HG03457 (cell line): ENCODE measurements around the gene RASA3.
"Not testable (repeated sequence)": the region's sequence is repeated elsewhere in the genome, so short reads cannot be mapped to it uniquely, and the experiment has no call there.

Experiments
- ATAC-seq: cut with Tn5 transposase; IDR thresholded peaks from one replicate; pipeline ENCODE4 v1.9.1; 2021; ENCODE audit warnings: moderate number of reproducible peaks; ENCODE audit not compliant: unreplicated experiment

RASA3 gene

DNA sequence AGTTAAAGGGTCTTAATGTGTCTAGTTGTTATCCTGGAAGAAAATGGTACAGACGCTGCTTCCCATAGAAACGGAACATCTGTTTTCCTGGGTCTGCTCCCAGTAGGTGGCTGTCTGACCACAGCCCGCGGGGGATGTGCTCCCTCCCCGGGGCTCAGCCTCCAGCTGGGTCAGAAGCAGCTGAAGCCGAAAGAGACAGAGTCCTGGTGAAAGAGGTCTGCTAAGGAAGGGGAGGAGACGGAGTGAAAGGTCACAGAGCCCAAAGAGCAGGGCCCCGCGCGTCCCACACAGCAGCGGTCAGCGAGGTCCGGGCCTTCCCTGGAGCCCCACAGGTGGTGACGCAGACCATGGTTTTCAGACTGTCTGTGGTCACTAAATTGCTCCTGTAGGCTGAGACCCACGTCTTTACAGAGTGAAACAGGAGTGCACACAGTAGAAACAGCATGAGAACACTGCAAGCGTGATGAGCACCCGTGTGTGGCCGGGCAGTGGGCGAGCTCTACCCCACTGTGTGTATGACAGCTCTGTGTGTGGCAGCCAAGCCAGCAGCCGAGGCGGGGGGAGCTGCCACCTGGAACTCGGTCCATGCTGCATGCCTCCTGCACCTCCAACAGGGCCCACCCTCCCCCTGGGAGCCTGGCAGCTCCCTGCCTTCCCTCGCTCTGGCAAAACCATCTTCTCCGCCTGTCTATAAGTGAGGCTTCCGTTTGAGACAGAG, 106.5 kb downstream of the RASA3 start:
- no peak for ATAC-seq

GRCh38 chr13:114025405-114025713, 107.1 kb downstream of the RASA3 start:
- ATAC-seq = no peak

GRCh38 chr13:114024603-114025404, 107.6 kb downstream of the RASA3 start:
- ATAC-seq = no peak

DNA sequence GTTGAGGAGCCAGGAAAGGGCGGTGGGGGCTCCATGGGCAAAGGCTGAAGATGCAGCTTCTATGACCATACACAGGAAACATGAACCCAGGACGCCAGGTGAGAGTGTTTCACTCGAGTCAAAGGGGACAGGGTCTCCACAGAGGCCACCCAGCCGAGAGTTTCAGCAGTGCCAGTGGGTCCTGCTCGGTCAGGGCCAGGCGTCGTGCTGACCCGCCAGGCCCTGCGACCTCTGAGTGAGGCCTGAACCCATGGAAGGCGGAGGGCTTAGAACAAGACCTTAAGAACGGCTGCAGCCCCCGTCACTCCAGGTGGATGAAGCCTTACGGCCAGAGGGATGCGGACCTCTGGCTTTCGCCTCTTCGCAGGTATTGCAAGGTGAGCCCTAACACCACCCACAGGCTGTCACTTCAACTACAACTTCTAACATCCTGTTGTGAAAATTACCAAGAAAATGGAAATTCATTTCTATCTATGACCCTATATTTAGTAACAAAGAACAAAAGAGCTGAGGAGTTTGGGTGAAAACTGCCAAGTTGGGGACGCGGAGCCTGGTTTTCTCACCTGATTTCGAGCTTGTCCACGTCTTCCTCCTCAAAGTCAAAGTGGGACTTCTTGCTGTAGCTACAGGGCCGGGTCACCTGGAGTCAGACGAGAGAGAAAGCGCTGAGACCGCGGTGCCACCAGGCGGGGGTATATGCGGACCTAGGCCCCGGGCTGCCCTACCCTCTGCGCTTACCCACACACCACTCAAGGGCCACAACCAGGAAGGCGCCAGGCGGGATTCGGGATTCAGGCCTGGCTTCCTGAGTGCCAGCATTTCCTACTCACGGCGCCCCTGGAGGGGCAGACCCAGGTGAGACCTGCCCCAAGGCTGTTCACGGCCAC, 108.5 kb downstream of the RASA3 start:
- no peak for ATAC-seq

GRCh38 chr13:114022876-114023275, 109.5 kb downstream of the RASA3 start:
- no peak for ATAC-seq

DNA sequence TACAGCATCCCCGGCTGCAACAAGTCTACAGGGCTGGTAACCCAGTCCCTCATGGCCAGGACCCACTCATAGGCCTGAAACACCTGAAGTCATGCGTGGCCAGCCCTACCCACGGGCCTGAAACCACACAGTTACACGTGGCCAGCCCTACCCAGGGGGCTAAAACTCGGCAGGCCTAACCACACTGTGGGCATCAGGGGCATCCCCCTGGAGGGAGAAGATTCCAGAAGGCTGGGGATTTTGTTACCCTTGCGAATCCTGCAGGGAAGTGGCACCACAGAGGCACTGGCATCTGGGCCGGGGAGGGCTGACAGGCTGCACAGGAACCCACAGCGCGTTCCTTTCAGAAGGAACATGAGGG, 110.1 kb downstream of the RASA3 start:
- ATAC-seq = no peak

DNA sequence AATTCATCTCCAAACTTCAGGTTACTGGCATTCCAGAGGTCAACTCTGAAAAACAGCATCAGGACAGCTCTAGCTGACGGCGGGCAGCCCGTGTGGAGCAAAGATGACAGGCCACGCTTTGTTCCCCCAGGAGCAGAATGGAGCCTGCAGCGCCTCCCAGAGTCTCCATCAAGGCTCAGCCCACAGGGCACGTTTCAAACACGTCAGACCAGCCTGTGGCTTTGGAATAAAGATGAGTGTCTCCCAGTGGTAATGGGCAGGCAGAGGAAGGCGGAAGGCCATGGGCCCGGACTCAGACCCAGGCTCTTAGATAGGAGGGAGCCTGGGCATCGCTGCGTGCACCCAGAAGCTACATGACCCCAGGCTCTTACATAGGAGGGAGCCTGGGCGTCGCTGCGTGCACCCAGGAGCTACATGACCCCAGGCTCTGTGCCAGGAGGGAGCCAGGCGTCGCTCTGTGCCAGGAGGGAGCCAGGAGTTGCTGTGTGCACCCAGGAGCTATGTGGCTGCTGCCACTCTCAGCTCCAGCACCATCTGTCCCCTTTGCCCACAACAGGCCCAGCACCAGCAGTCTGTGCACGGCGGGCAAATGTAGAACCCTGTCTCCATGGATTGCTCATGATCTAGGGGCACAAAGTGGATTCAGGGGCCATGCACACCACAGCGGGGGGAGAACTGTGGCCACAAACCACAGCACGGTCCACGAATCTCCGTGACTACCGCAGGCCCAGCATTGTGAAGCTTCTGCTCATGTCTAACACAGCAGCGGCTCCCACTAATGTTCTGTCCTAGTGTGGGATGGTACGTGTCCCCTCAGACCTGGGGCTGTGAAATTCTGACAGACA, 110.7 kb downstream of the RASA3 start:
- ATAC-seq = no peak

- ATAC-seq = no peak
These were observed 111.5 kb downstream of the RASA3 start for GRCh38 chr13:114020750-114021463.

GRCh38 chr13:114020134-114020533, 112.3 kb downstream of the RASA3 start:
- ATAC-seq = not testable (repeated sequence)

DNA sequence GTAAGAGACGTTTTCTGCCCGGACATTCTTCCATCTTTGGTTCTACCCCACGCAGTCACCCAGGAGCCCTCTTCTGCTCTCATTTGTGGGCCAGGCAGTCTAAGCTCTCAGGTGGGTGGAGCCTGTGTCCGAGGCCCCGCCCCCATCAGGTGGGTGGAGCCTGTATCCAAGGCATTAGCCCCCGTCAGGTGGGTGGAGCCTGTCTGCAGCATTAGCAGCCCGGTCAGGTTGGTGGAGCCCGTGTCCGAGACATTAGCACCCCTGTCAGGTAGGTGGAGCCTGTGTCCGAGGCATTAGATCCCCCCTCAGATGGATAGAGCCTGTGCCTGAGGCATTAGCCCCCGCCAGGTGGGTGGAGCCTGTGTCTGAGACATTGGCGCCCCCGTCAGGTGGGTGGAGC, 113.1 kb downstream of the RASA3 start:
- no peak for ATAC-seq

- no peak for ATAC-seq
These were observed 113.9 kb downstream of the RASA3 start for GRCh38 chr13:114018461-114019055.

DNA sequence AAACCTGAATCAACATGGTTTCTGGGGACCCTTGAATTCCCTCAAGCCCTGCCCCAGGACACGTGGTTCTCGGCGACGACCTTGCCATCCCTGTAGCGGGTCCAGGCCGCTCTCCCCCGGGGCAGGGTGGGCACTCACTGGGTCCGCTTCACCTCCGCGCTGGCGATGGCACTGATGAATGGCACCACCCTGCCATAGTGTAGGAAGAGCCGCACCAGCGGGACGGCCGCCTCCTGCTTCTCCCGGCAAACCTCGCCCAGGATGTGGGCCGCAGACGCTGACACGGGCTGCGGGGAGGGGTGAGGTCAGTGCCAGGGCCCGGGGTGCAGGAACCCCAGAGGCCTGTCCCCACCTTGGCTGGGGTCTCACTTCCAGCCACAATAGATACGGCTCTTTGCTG, 114.5 kb downstream of the RASA3 start:
- no peak for ATAC-seq

GRCh38 chr13:114017028-114017630, 115.3 kb downstream of the RASA3 start:
- no peak for ATAC-seq

DNA sequence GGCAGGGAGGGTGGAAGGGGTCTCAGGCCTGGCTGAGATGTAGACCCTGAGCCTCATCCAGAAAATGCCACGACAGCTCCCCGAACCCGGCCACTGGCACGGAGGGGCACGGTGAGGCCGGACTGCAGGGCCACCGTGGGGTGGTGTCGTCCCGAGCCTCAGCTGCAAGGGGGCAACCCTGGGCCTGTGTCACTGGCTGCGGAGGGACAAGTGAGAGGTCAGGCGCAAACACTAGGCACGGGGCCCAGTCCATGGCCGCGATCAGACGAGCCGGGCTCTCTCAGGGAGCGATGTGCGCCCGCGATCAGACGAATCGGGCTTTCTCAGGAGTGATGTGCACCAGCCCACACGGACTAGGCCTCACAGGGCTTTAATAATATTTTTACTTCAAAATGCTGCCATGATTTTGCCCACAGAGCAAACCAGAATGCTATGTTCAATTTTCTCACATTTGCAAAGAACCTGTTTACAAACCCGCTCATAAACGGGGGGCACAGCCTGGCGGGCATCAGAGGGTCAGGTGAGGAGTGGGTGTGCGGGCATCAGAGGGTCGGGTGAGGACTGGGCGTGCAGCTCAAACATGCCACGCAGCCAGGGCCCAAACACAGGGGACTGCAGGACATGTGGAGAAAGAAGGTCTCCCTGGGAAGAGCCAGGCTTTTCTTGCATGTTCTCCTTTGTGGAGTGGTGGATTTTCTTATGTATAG, 115.9 kb downstream of the RASA3 start:
- ATAC-seq = no peak

DNA sequence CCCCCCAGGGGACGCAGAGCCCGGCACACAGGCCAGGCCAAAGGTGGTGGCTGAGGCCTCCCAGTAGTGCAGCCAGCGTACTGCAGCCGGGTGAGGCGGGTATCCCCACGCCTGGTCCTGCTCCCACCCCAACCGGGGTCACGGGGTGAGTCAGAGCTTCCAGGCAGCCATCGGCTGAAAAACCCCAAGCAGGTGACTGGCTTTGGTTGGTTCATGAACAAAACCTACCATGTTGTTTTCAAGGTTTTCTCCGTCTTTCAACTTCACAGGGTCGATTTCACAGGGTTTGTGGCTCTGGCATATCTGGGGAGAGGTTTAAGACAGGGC, 116.5 kb downstream of the RASA3 start:
- no peak for ATAC-seq

DNA sequence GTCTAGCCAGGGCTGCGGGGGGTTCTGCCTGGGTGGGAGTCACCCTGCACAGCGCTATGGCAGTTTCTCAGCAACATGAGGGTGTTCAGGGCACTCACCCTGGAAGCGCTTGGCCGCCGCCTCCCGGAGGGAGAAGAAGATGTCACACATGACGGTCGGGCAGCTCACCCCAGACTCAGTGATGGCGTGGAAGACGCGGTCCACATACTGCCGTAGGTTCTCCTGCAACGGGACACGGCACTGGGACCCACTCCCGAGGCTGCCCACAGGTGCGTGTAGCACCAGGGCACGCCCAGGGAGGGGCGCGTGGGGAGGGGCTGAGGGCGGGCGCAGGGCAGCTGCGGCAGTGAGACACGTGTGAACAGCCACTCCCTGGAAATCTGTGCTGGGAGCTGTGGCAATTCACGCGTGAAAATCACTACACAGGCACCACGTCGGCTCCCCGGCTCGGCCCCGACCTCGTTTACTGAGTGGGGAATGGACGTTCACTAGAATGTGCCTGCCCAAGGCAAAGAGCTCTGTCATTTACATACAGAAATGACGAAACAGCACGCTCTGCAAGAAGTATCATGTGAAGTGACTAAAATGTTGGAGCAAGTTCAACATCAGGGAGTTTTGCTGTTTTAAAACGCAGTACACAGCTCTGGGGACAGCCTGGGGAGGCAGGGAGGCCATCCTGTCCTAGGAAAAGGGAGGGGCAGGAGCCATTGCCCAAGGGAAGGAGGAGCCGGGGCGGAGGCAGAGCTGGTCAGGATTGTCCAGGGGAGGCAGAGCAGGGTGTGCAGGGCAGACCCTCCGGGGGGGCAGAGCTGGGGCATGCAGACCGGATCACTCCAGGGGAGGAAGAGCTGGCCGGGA, 117.1 kb downstream of the RASA3 start:
- ATAC-seq = no peak

- ATAC-seq = no peak
These were observed 118.3 kb downstream of the RASA3 start for GRCh38 chr13:114013952-114014629.
